Measurements from ENCODE around the gene OR7C2.

OR7C2 gene

GRCh38 chr19:14979476-14980255 is 38.4 kb downstream of the OR7C2 start, which contains the start of gene SLC1A6:
Gene SLC1A6, minus strand, starts transcription at chr19:14979864. Its CDS starts 6,954 bp downstream, at chr19:14972910.
- DNase-seq, result no peak

- no peak for DNase-seq
Measured at GRCh38 chr19:14985133-14985532, 43.8 kb downstream of the OR7C2 start.

Measured in SHP77 (cell line).